ENCODE measurements around the gene COX7A1. TPM values are rescaled to one million over a fixed set of nuclear protein-coding genes. Genes with fewer than 3 reads are reported as not detected.
"Not testable (repeated sequence)": the region's sequence is repeated elsewhere in the genome, so short reads cannot be mapped to it uniquely, and the experiment has no call there.

COX7A1 gene
- 10 to 100 TPM in 1 of 2 donors, 1 to 10 TPM in 1; 6.5 to 28.8 TPM for total RNA-seq

GRCh38 chr19:36152352-36153091 lies at the start of gene COX7A1:
Gene COX7A1, minus strand, starts transcription at chr19:36152447. Its CDS starts 40 bp downstream, at chr19:36152407.
- WGBS = 59% methylated on average over 39 of the region's 40 CpGs
- DNase-seq (ENCODE audit: low spot score) = no peak

GRCh38 chr19:36201684-36202083 lies 49.4 kb upstream of the COX7A1 start:
- intact Hi-C loops (cut with DNase I) = no loop called here
- Histone ChIP-seq H3K4me3 (no peak overlapping the region), H3K36me3 (no peaks in the 10 kb centered on the region), H3K9me3 (no peaks in the 10 kb centered on the region), H3K27ac (no peak overlapping the region), H3K27me3 (replicated peaks; ENCODE audit: insufficient read depth) (no peaks in the 10 kb centered on the region), H3K4me1 (replicated peaks) (no peaks in the 10 kb centered on the region)
- 89% methylated on average over 6 of the region's 6 CpGs for WGBS
- no peak for DNase-seq (ENCODE audit: low spot score)
- no peak for TF ChIP-seq CTCF (IDR thresholded peaks at IDR 0.05)
- no peak for TF ChIP-seq POLR2A (IDR thresholded peaks at IDR 0.05)
- no peak for TF ChIP-seq POLR2AphosphoS5 (IDR thresholded peaks at IDR 0.05)

More at GRCh38 chr19:36152352-36153091, at the start of gene COX7A1:
- Histone ChIP-seq H3K27me3 (replicated peaks; ENCODE audit: insufficient read depth) (no peaks in the 10 kb centered on the region), H3K36me3 (peaks cover 3 to 9% of the 10 kb centered on the region in 2 donors), H3K4me3 (peak within 1 kb of the TSS; percentile 32 to 35), H3K4me1 (replicated peaks) (no peaks in the 10 kb centered on the region), H3K9me3 (no peaks in the 10 kb centered on the region), H3K27ac (peak within 1 kb of the TSS; percentile 77 to 86)
- TF ChIP-seq CTCF (IDR thresholded peaks at IDR 0.05) (no peak), POLR2A (IDR thresholded peaks at IDR 0.05) (no peak), POLR2AphosphoS5 (IDR thresholded peaks at IDR 0.05) (peak; percentile 25)
- intact Hi-C loops (cut with DNase I) = no loop called here

- WGBS = 77% methylated on average over 2 of the region's 2 CpGs
- Histone ChIP-seq H3K4me3 (no peak overlapping the region), H3K36me3 (no peaks in the 10 kb centered on the region), H3K4me1 (replicated peaks) (no peaks in the 10 kb centered on the region), H3K27me3 (replicated peaks; ENCODE audit: insufficient read depth) (no peaks in the 10 kb centered on the region), H3K27ac (no peak overlapping the region), H3K9me3 (no peaks in the 10 kb centered on the region)
- no peak for TF ChIP-seq POLR2A (IDR thresholded peaks at IDR 0.05)
- TF ChIP-seq POLR2AphosphoS5 (IDR thresholded peaks at IDR 0.05) = no peak
- no peak for TF ChIP-seq CTCF (IDR thresholded peaks at IDR 0.05)
- intact Hi-C loops (cut with DNase I) = loop anchor here (10.0 kb wide), 1 partner anchor 297 kb away; no protein-coding TSS in a partner anchor
- DNase-seq (ENCODE audit: low spot score) = no peak
Measured at GRCh38 chr19:36198119-36198518, 45.9 kb upstream of the COX7A1 start.

- intact Hi-C loops (cut with DNase I) = loop anchor here (10.0 kb wide), 1 partner anchor 299 kb away; no protein-coding TSS in a partner anchor
Measured at GRCh38 chr19:36196249-36196648, 44.0 kb upstream of the COX7A1 start.

GRCh38 chr19:36186722-36187121 lies 34.5 kb upstream of the COX7A1 start:
- H3K27ac ChIP-seq; H3K4me1 ChIP-seq (replicated peaks); H3K4me3 ChIP-seq; DNase-seq (ENCODE audit: low spot score); H3K36me3 ChIP-seq; intact Hi-C loops (cut with DNase I); H3K27me3 ChIP-seq (replicated peaks; ENCODE audit: insufficient read depth); H3K9me3 ChIP-seq: not testable (repeated sequence)
- 96% methylated on average over 5 of the region's 5 CpGs for WGBS

More at GRCh38 chr19:36196249-36196648, 44.0 kb upstream of the COX7A1 start:
- no peaks in the 10 kb centered on the region for H3K36me3 ChIP-seq
- no peaks in the 10 kb centered on the region for H3K27me3 ChIP-seq (replicated peaks; ENCODE audit: insufficient read depth)
- H3K9me3 ChIP-seq = no peaks in the 10 kb centered on the region
- 86% methylated on average over 2 of the region's 2 CpGs for WGBS
- H3K4me3 ChIP-seq = no peak overlapping the region
- H3K27ac ChIP-seq = no peak overlapping the region
- no peaks in the 10 kb centered on the region for H3K4me1 ChIP-seq (replicated peaks)
- TF ChIP-seq POLR2AphosphoS5 (IDR thresholded peaks at IDR 0.05) (no peak), CTCF (IDR thresholded peaks at IDR 0.05) (no peak), POLR2A (IDR thresholded peaks at IDR 0.05) (no peak)
- no peak for DNase-seq (ENCODE audit: low spot score)
